SU-DHL-6 (cell line): ENCODE measurements around the gene SCGN.

Experiments
- H2AFZ ChIP-seq: fragments of 200-600 bp; sonication (generic); 2 replicates; pipeline ENCODE4 v1.6.1; 2014; ENCODE audit warnings: low read depth, mild to moderate bottlenecking, moderate library complexity, mixed read lengths, antibody characterized with exemption, low read length; ENCODE audit not compliant: severe bottlenecking
- H3F3A ChIP-seq: fragments of 200-600 bp; shearing (Covaris generic); 2 replicates; pipeline ENCODE4 v1.6.0; 2016; ENCODE audit warnings: antibody characterized with exemption, mild to moderate bottlenecking; ENCODE audit not compliant: insufficient read depth
- H3K27ac ChIP-seq: fragments of 200-600 bp; sonication (generic); 2 replicates; pipeline ENCODE4 v1.5.1; 2016; ENCODE audit warnings: low read depth, mild to moderate bottlenecking, low read length, moderate library complexity, mixed read lengths
- H3K27me3 ChIP-seq: fragments of 200-600 bp; sonication (generic), shearing (Covaris generic); 2 replicates; pipeline ENCODE4 v1.6.0; 2014; ENCODE audit warnings: mild to moderate bottlenecking, low read length
- H3K36me3 ChIP-seq: fragments of 200-600 bp; sonication (generic); 2 replicates; pipeline ENCODE4 v1.6.1; 2014; ENCODE audit warnings: mild to moderate bottlenecking, low read length, mixed read lengths
- H3K4me2 ChIP-seq: fragments of 300-600, 200-600 bp; shearing (Covaris generic), sonication (generic); 2 replicates; pipeline ENCODE4 v1.6.0; 2014; ENCODE audit warnings: low read length, low read depth, mild to moderate bottlenecking; ENCODE audit not compliant: poor library complexity, severe bottlenecking
- H3K4me3 ChIP-seq: fragments of 200-600 bp; sonication (generic); 2 replicates; pipeline ENCODE4 v1.5.1; 2014; ENCODE audit warnings: antibody characterized with exemption, low read length, mild to moderate bottlenecking, mixed read lengths; ENCODE audit not compliant: insufficient read depth, poor library complexity, severe bottlenecking
- H3K79me2 ChIP-seq: fragments of 200-600 bp; sonication (generic); 2 replicates; pipeline ENCODE4 v1.6.1; 2014; ENCODE audit warnings: mild to moderate bottlenecking, low read length, moderate library complexity; ENCODE audit not compliant: insufficient read depth
- H3K9ac ChIP-seq: fragments of 200-600 bp; sonication (generic); 2 replicates; pipeline ENCODE4 v1.7.0; 2014; ENCODE audit warnings: mild to moderate bottlenecking, low read length
- H3K9me2 ChIP-seq: fragments of 200-600 bp; sonication (generic); replicated peaks from 2 replicates; pipeline ENCODE4 v1.6.1; 2014; ENCODE audit warnings: low read length; ENCODE audit not compliant: insufficient read depth
- H3K9me3 ChIP-seq: fragments of 200-600 bp; sonication (generic); 2 replicates; pipeline ENCODE4 v1.6.1; 2014; ENCODE audit warnings: low read length, mixed read lengths; ENCODE audit not compliant: insufficient read depth
- H4K20me1 ChIP-seq: fragments of 200-600 bp; sonication (generic); 2 replicates; pipeline ENCODE4 v1.6.1; 2014; ENCODE audit warnings: low read depth, mild to moderate bottlenecking, antibody characterized with exemption, low read length, moderate library complexity, mixed read lengths
- EZH2phosphoT487 ChIP-seq: fragments of 200-600 bp; sonication (generic), shearing (Covaris generic); conservative IDR thresholded peaks from 2 replicates; pipeline ENCODE4 v1.6.1; 2018; ENCODE audit warnings: mild to moderate bottlenecking, antibody characterized with exemption, low read length, moderate library complexity, mixed read lengths
- TF ChIP-seq, protein P1 (sequence below): fragments of 200-600 bp; sonication (generic); IDR thresholded peaks from one replicate; pipeline ENCODE4 v1.5.1; 2017; ENCODE audit warnings: antibody characterized with exemption, mild to moderate bottlenecking, low read length, moderate library complexity; ENCODE audit not compliant: insufficient read depth, poor library complexity, severe bottlenecking

SCGN gene

DNA sequence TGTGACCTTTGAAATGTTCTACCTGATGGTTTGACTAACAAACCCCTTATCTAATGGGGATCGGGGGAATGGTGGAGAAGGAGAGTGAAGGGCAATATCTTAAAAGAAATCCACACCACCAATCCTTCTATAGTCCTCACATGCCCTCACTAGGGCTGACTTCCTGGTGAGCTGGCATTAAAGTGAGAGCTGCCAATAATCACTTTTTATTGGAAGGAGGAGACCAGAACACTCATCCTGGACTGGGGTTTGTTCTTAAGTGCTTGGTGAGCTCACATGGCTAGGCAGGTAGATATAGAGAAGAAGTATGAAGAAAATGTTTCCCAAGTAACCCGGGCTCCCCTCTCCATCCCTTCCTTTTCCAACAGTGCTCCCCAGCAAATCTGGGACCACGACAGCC, 49.8 kb downstream of the SCGN start:
- no peak overlapping the region for H3K27ac ChIP-seq
- TF ChIP-seq, protein P1, sequence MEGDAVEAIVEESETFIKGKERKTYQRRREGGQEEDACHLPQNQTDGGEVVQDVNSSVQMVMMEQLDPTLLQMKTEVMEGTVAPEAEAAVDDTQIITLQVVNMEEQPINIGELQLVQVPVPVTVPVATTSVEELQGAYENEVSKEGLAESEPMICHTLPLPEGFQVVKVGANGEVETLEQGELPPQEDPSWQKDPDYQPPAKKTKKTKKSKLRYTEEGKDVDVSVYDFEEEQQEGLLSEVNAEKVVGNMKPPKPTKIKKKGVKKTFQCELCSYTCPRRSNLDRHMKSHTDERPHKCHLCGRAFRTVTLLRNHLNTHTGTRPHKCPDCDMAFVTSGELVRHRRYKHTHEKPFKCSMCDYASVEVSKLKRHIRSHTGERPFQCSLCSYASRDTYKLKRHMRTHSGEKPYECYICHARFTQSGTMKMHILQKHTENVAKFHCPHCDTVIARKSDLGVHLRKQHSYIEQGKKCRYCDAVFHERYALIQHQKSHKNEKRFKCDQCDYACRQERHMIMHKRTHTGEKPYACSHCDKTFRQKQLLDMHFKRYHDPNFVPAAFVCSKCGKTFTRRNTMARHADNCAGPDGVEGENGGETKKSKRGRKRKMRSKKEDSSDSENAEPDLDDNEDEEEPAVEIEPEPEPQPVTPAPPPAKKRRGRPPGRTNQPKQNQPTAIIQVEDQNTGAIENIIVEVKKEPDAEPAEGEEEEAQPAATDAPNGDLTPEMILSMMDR, result no peak
- no peak for TF ChIP-seq EZH2phosphoT487
- no peak overlapping the region for H3K4me3 ChIP-seq
- no peaks in the 10 kb centered on the region for H3K9me2 ChIP-seq
- H2AFZ ChIP-seq, result no peak overlapping the region
- H3K36me3 ChIP-seq, result no peaks in the 10 kb centered on the region
- H3K9ac ChIP-seq, result no peak overlapping the region
- no peaks in the 10 kb centered on the region for H3K9me3 ChIP-seq
- H3K27me3 ChIP-seq, result no peaks in the 10 kb centered on the region
- H3K4me2 ChIP-seq, result no peak overlapping the region
- no peaks in the 10 kb centered on the region for H4K20me1 ChIP-seq
- H3F3A ChIP-seq, result no peaks in the 10 kb centered on the region
- H3K79me2 ChIP-seq, result no peaks in the 10 kb centered on the region

DNA sequence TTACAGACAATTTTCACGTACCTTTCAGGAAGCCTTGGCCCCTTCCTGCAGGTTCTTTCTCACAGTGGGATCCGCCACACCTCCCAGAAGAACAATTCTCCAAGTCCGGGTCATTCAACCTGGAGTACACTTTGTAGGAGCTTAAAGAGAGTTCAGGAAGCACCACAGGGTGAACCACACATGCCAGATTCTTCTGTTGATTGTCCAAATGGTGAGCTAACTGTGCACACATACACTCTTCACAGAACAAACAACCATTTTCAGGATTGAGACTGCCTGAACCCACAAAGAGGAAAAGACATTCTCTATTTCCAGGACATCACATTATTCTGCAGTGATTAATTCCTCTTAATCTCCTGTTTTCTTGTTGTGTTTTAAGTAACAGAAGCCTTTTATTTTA, 51.0 kb downstream of the SCGN start:
- Histone ChIP-seq H2AFZ (no peak overlapping the region), H3F3A (no peaks in the 10 kb centered on the region), H4K20me1 (no peaks in the 10 kb centered on the region), H3K9ac (no peak overlapping the region), H3K4me2 (no peak overlapping the region), H3K36me3 (no peaks in the 10 kb centered on the region), H3K27me3 (no peaks in the 10 kb centered on the region), H3K9me3 (no peaks in the 10 kb centered on the region), H3K79me2 (no peaks in the 10 kb centered on the region), H3K27ac (no peak overlapping the region), H3K9me2 (no peaks in the 10 kb centered on the region), H3K4me3 (no peak overlapping the region)
- TF ChIP-seq, protein P1, result no peak
- TF ChIP-seq EZH2phosphoT487, result no peak

DNA sequence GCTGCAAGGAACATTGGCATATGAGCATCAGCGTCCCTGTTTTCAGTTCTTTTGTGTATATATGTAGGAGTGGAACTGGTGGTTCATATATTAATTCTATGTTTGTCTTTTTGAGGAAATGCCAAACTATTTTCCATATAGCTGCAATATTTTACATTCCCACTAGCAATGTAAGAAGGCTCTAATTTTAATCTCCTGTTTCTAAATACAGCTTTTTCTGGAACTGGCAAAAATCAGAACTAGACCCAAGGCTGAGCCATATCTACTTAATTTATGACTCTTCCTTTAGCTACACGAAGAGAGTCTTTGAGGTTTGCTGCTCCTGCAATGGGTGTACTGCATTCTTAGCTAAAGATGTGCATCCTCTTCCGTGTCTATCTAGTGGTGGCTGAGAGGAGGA, 52.0 kb downstream of the SCGN start:
- Histone ChIP-seq H3K27ac (no peak overlapping the region), H3K79me2 (no peaks in the 10 kb centered on the region), H2AFZ (no peak overlapping the region), H3K9me2 (no peaks in the 10 kb centered on the region), H3K36me3 (no peaks in the 10 kb centered on the region), H3F3A (no peaks in the 10 kb centered on the region), H3K27me3 (no peaks in the 10 kb centered on the region), H4K20me1 (no peaks in the 10 kb centered on the region), H3K9me3 (no peaks in the 10 kb centered on the region), H3K4me2 (no peak overlapping the region), H3K4me3 (no peak overlapping the region), H3K9ac (no peak overlapping the region)
- TF ChIP-seq, protein P1, result no peak
- TF ChIP-seq EZH2phosphoT487, result no peak
